Mucosa of descending colon (tissue), 3 donors: ENCODE data around the gene MYO16. TPM values are rescaled to one million over a fixed set of nuclear protein-coding genes. Genes with fewer than 3 reads are reported as not detected.

Source experiments
- ATAC-seq: fragments of 200-7000 bp; cut with Tn5 transposase; one replicate; pipeline ENCODE4 v1.9.1; 2020; ENCODE audit warnings: mild to moderate bottlenecking, moderate library complexity
- DNase-seq, 3 donors: peaks; one replicate each; pipeline ENCODE4 v3.0.0-alpha.2; 2020
- H3K36me3 ChIP-seq: fragments of 200-600 bp; one replicate; pipeline ENCODE4 v1.8.0; 2021; ENCODE audit warnings: low read depth, mild to moderate bottlenecking
- H3K4me1 ChIP-seq: fragments of 200-600 bp; one replicate; pipeline ENCODE4 v1.8.0; 2021; ENCODE audit warnings: low read depth, mild to moderate bottlenecking
- H3K4me3 ChIP-seq: fragments of 200-600 bp; one replicate; pipeline ENCODE4 v1.8.0; 2021; ENCODE audit warnings: mild to moderate bottlenecking
- H3K9me3 ChIP-seq: fragments of 200-600 bp; one replicate; pipeline ENCODE4 v1.8.0; 2021; ENCODE audit warnings: mild to moderate bottlenecking
- intact Hi-C, 2 donors: fragments of 100-400 bp; cut with DNase I in 1 of 2; cut with micrococcal nuclease in 1 of 2; formaldehyde crosslinking; loops; one replicate each; pipeline versions ENCODE4 v1.11.0 to v1.11.1; 2022; cut with DNase I, micrococcal nuclease
- total RNA-seq, 3 donors: library from RNA; stranded (reverse); fragmentation: NEBNext Ultra II Directional in 2 of 3; extraction: Animal tissue kit (Norgen Biotek cat#: 25700) in 2 of 3; gene quantifications; one replicate each; pipeline versions ENCODE4 v1.2.1 to v1.2.4, GENCODE V29; 2021 to 2023
- TF ChIP-seq, protein P1 (sequence below): fragments of 200-600 bp; IDR thresholded peaks from one replicate; pipeline ENCODE4 v1.8.0; 2022; ENCODE audit warnings: antibody characterized with exemption, mild to moderate bottlenecking
- donor health status: DM: no; HTN: no; CAD: no; lungs with moderate emphysema.
- donor health status: DM: no; HTN: no; CAD: no.
- donor health status: DM: no; HTN: yes; CAD: no.

The MYO16 gene
- total RNA-seq, 3 donors from 2014 or later = 0.06 TPM; not detected in 2

DNA sequence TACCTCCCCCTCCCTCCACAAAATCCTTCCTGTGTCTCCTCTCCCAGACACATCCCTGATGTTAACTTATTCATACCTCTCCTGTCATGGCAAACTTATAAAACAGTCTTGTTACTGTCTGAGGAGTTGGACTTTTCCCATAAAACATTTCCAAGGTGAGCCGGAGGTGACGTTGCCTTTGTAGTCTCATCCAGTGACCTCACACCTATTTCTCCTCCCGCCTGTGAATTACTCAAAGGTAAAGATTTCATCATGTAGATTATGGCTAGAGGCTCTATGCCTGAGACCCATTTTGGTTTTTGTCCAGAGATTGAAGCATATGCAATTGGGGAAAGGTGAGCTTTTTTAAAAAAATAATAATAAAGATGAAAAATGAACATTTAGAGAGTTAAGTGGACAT lies 529.0 kb downstream of the MYO16 start:
- intact Hi-C loops = no loop called here
- TF ChIP-seq, protein P1, sequence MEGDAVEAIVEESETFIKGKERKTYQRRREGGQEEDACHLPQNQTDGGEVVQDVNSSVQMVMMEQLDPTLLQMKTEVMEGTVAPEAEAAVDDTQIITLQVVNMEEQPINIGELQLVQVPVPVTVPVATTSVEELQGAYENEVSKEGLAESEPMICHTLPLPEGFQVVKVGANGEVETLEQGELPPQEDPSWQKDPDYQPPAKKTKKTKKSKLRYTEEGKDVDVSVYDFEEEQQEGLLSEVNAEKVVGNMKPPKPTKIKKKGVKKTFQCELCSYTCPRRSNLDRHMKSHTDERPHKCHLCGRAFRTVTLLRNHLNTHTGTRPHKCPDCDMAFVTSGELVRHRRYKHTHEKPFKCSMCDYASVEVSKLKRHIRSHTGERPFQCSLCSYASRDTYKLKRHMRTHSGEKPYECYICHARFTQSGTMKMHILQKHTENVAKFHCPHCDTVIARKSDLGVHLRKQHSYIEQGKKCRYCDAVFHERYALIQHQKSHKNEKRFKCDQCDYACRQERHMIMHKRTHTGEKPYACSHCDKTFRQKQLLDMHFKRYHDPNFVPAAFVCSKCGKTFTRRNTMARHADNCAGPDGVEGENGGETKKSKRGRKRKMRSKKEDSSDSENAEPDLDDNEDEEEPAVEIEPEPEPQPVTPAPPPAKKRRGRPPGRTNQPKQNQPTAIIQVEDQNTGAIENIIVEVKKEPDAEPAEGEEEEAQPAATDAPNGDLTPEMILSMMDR = no peak
- ATAC-seq (no peak), DNase-seq (no peak)
- Histone ChIP-seq H3K4me1 (no peaks in the 10 kb centered on the region), H3K4me3 (no peak overlapping the region), H3K36me3 (no peaks in the 10 kb centered on the region), H3K9me3 (no peaks in the 10 kb centered on the region)

DNA sequence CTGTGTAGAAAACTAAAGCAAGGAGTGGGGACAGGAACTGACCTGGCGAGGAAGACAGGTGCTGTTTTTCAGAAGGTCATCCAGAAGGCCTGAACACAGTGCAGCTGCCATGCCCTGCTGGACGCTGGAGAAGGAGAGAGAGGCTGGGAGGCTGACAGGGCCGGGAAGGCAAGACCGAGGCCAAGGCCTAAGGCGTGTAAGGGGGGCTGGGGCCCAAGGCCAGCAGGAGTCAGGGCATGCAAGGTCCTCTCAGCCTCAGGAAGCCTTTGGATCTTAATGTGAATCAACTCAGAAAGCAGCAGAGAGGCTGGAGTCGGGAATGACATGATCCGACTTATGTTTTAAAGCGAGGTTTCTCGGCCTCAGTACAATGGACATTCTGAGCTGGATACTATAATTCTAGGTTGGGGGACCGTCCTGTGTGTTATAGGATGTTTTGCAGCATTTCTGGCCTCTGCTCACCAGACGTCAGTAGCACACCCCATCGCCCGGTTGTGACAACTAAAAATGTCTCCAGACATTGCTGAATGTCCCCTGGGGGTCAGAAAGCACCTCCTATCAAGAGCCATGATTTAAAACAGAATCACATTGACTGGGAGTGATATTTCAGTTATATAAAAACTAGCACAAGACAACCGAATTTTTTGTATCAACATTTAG lies 530.4 kb downstream of the MYO16 start:
- TF ChIP-seq, protein P1 = no peak
- ATAC-seq (no peak), DNase-seq (no peak)
- H3K4me1 ChIP-seq = no peaks in the 10 kb centered on the region
- H3K36me3 ChIP-seq = no peaks in the 10 kb centered on the region
- no peaks in the 10 kb centered on the region for H3K9me3 ChIP-seq
- intact Hi-C loops = no loop called here
- H3K4me3 ChIP-seq = no peak overlapping the region

DNA sequence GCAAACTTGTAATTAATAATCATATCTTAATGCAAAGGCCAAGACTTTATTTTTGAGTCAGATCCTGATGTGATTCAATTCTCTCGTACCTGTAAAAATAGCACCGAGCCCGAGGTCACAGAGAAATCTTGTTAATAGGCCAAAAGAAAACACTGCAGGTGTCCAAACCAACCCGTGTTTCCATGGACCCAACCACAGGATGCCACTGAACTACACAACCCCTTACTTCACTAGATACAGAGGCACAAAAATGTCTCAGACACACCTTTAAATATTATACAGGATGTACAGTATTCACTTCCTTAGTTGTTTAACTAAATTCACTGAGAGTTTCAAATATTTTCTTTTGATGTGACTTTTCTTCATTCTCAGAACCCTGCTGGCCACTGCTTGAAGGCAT lies 530.9 kb downstream of the MYO16 start:
- Histone ChIP-seq H3K4me1 (no peaks in the 10 kb centered on the region), H3K36me3 (no peaks in the 10 kb centered on the region), H3K4me3 (no peak overlapping the region), H3K9me3 (no peaks in the 10 kb centered on the region)
- intact Hi-C loops = no loop called here
- TF ChIP-seq, protein P1 = no peak
- no peak for DNase-seq
- ATAC-seq = no peak

DNA sequence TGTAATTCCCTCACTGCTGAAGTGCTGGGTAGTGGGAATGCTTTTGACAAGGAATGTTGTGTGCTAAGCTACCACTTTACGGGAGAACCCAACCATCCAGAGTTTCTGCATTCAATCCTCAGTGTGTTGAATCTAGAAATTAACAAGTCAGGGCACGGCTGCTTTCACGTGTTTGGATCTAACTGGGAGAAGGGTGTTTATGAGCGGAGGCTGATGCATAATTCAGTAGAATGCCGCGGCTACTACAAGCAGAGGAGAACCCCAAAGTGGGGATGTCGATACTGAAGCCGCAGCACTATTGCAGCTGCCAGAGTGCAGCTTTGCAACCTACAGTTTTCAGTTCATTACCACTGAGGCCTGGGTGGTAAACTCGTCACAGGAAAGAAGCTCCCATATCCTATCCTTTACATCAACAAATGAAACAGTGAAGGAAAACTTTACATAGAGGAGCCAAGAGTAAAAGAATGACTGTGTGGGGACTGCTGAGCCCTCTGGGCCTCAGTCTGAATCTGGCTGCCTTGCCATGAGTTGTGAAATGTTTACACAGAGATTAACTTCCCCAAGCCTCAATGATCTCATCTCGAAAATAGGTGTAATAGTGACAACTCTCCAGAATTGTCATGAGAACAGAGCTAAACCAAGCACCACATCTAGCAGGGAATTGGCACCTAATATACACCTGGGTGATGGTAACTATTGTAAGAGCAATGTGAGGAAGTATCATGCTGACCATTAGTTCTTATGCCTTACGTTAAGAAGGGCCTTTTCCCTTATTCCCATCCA lies 531.7 kb downstream of the MYO16 start:
- TF ChIP-seq, protein P1 = no peak
- Histone ChIP-seq H3K36me3 (no peaks in the 10 kb centered on the region), H3K4me3 (no peak overlapping the region), H3K9me3 (no peaks in the 10 kb centered on the region), H3K4me1 (no peaks in the 10 kb centered on the region)
- no peak for ATAC-seq
- intact Hi-C loops = no loop called here
- DNase-seq = no peak

DNA sequence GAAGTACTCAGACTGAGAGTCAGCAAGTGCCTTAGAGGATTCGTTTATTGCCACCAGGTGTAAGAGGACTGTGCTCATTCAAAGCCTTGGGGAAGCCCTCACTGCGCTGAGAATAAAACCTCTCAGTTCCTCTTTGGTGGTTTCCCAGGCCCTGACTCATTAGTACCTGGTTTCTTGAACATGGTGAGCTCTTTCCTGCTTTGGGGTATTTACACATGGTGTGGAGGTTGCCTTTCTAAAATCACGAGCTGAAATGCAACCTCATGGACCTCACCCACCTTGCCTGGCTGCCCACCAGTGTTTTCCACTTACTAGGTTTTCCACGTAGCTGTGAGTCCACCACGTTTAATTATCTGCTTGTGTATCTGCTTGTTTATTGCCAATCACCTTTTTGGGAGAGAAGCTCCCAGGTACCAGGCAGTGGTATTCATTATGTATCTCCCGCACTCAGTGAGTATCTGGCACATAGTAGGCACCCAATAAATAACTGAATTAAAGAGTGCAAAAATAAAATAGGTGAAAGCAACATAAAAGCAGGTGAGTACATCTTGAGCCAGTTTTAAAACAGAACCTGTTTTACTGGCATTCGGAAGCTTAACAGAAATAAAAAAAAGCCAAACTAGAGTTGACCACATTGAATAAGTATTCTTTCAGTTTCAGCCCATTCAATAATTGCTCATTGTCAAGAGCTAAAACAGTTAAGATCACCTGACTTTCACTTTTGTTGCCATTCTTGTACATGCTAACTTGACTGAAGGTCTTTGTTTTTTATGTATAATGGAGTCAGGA lies 533.0 kb downstream of the MYO16 start:
- H3K36me3 ChIP-seq = no peaks in the 10 kb centered on the region
- H3K9me3 ChIP-seq = no peaks in the 10 kb centered on the region
- ATAC-seq (peak; percentile 81), DNase-seq (peak in 1 of 3 donors; percentile 31)
- intact Hi-C loops = no loop called here
- TF ChIP-seq, protein P1 = no peak
- H3K4me1 ChIP-seq = no peaks in the 10 kb centered on the region
- H3K4me3 ChIP-seq = no peak overlapping the region
